ENCODE results near the gene PARD6G.
"Not testable (repeated sequence)": the region's sequence is repeated elsewhere in the genome, so short reads cannot be mapped to it uniquely, and the experiment has no call there.

Gene PARD6G

GRCh38 chr18:80249217-80250093 is 2.1 kb upstream of the PARD6G start:
- Histone ChIP-seq H3K9me3 (ENCODE audit: low read length) (no peaks in the 10 kb centered on the region), H3K27me3 (ENCODE audit: insufficient read depth, low read length) (peaks cover 5% of the 10 kb centered on the region), H3K36me3 (ENCODE audit: insufficient read depth, low read length) (peaks cover 4% of the 10 kb centered on the region), H3K4me3 (ENCODE audit: low read length) (no peak overlapping the region), H3K4me1 (ENCODE audit: insufficient read depth, low read length) (peaks cover 11% of the 10 kb centered on the region), H2AFZ (ENCODE audit: low read depth, low read length) (no peak overlapping the region)

GRCh38 chr18:80246445-80247392 is 595 bp downstream of the PARD6G start:
- H3K27me3 ChIP-seq (ENCODE audit: insufficient read depth, low read length): peaks cover 5% of the 10 kb centered on the region
- H3K9me3 ChIP-seq (ENCODE audit: low read length): no peaks in the 10 kb centered on the region
- peak overlapping the region; percentile 92 for H3K4me3 ChIP-seq (ENCODE audit: low read length)
- H3K36me3 ChIP-seq (ENCODE audit: insufficient read depth, low read length): peaks cover 4% of the 10 kb centered on the region
- H3K4me1 ChIP-seq (ENCODE audit: insufficient read depth, low read length): peaks cover 11% of the 10 kb centered on the region
- H2AFZ ChIP-seq (ENCODE audit: low read depth, low read length): peak overlapping the region; percentile 59

GRCh38 chr18:80245781-80246444 is 1.4 kb downstream of the PARD6G start:
- H3K9me3 ChIP-seq (ENCODE audit: low read length): no peaks in the 10 kb centered on the region
- H2AFZ ChIP-seq (ENCODE audit: low read depth, low read length): peak overlapping the region; percentile 46
- H3K4me1 ChIP-seq (ENCODE audit: insufficient read depth, low read length): peaks cover 11% of the 10 kb centered on the region
- H3K4me3 ChIP-seq (ENCODE audit: low read length): peak overlapping the region; percentile 92
- peaks cover 5% of the 10 kb centered on the region for H3K27me3 ChIP-seq (ENCODE audit: insufficient read depth, low read length)
- peaks cover 4% of the 10 kb centered on the region for H3K36me3 ChIP-seq (ENCODE audit: insufficient read depth, low read length)

- Histone ChIP-seq H3K36me3 (ENCODE audit: insufficient read depth, low read length) (peaks cover 4% of the 10 kb centered on the region), H3K9me3 (ENCODE audit: low read length) (no peaks in the 10 kb centered on the region), H3K27me3 (ENCODE audit: insufficient read depth, low read length) (peaks cover 5% of the 10 kb centered on the region), H3K4me1 (ENCODE audit: insufficient read depth, low read length) (peaks cover 11% of the 10 kb centered on the region), H3K4me3 (ENCODE audit: low read length) (no peak overlapping the region), H2AFZ (ENCODE audit: low read depth, low read length) (no peak overlapping the region)
These were observed 2.2 kb downstream of the PARD6G start for GRCh38 chr18:80244956-80245730.

- H3K9me3 ChIP-seq (ENCODE audit: low read length): no peaks in the 10 kb centered on the region
- no peaks in the 10 kb centered on the region for H3K27me3 ChIP-seq (ENCODE audit: insufficient read depth, low read length)
- H3K4me1 ChIP-seq (ENCODE audit: insufficient read depth, low read length): peaks cover 11% of the 10 kb centered on the region
- no peak overlapping the region for H3K4me3 ChIP-seq (ENCODE audit: low read length)
- H2AFZ ChIP-seq (ENCODE audit: low read depth, low read length): no peak overlapping the region
- peaks cover 4% of the 10 kb centered on the region for H3K36me3 ChIP-seq (ENCODE audit: insufficient read depth, low read length)
These were observed 3.1 kb downstream of the PARD6G start for GRCh38 chr18:80244167-80244566.

- Histone ChIP-seq H3K9me3 (ENCODE audit: low read length) (peaks cover 2% of the 10 kb centered on the region), H3K4me1 (ENCODE audit: insufficient read depth, low read length) (peaks cover 11% of the 10 kb centered on the region), H3K4me3 (ENCODE audit: low read length) (no peak overlapping the region), H3K36me3 (ENCODE audit: insufficient read depth, low read length) (peaks cover 4% of the 10 kb centered on the region), H2AFZ (ENCODE audit: low read depth, low read length) (no peak overlapping the region), H3K27me3 (ENCODE audit: insufficient read depth, low read length) (no peaks in the 10 kb centered on the region)
These were observed 4.1 kb downstream of the PARD6G start for GRCh38 chr18:80243204-80243603.

GRCh38 chr18:80241919-80242777 is 5.2 kb downstream of the PARD6G start:
- H3K36me3 ChIP-seq (ENCODE audit: insufficient read depth, low read length): peaks cover 4% of the 10 kb centered on the region
- peaks cover 2% of the 10 kb centered on the region for H3K9me3 ChIP-seq (ENCODE audit: low read length)
- no peak overlapping the region for H2AFZ ChIP-seq (ENCODE audit: low read depth, low read length)
- peaks cover 11% of the 10 kb centered on the region for H3K4me1 ChIP-seq (ENCODE audit: insufficient read depth, low read length)
- H3K27me3 ChIP-seq (ENCODE audit: insufficient read depth, low read length): no peaks in the 10 kb centered on the region
- H3K4me3 ChIP-seq (ENCODE audit: low read length): no peak overlapping the region

- Histone ChIP-seq H3K4me3 (ENCODE audit: low read length) (no peak overlapping the region), H3K9me3 (ENCODE audit: low read length) (peaks cover 2% of the 10 kb centered on the region), H3K4me1 (ENCODE audit: insufficient read depth, low read length) (no peaks in the 10 kb centered on the region), H3K27me3 (ENCODE audit: insufficient read depth, low read length) (no peaks in the 10 kb centered on the region), H3K36me3 (ENCODE audit: insufficient read depth, low read length) (no peaks in the 10 kb centered on the region), H2AFZ (ENCODE audit: low read depth, low read length) (no peak overlapping the region)
These were observed 7.5 kb downstream of the PARD6G start for GRCh38 chr18:80239830-80240229.

GRCh38 chr18:80238651-80239260 is 8.6 kb downstream of the PARD6G start:
- no peaks in the 10 kb centered on the region for H3K36me3 ChIP-seq (ENCODE audit: insufficient read depth, low read length)
- H2AFZ ChIP-seq (ENCODE audit: low read depth, low read length): no peak overlapping the region
- peaks cover 2% of the 10 kb centered on the region for H3K9me3 ChIP-seq (ENCODE audit: low read length)
- H3K27me3 ChIP-seq (ENCODE audit: insufficient read depth, low read length): no peaks in the 10 kb centered on the region
- no peak overlapping the region for H3K4me3 ChIP-seq (ENCODE audit: low read length)
- no peaks in the 10 kb centered on the region for H3K4me1 ChIP-seq (ENCODE audit: insufficient read depth, low read length)

- H3K36me3 ChIP-seq (ENCODE audit: insufficient read depth, low read length); H3K27me3 ChIP-seq (ENCODE audit: insufficient read depth, low read length); H3K4me1 ChIP-seq (ENCODE audit: insufficient read depth, low read length); H2AFZ ChIP-seq (ENCODE audit: low read depth, low read length); H3K9me3 ChIP-seq (ENCODE audit: low read length); H3K4me3 ChIP-seq (ENCODE audit: low read length): not testable (repeated sequence)
These were observed 9.8 kb downstream of the PARD6G start for GRCh38 chr18:80237519-80237918.

- H3K4me1 ChIP-seq (ENCODE audit: insufficient read depth, low read length): no peaks in the 10 kb centered on the region
These were observed 12.9 kb downstream of the PARD6G start for GRCh38 chr18:80234398-80234797.

More at GRCh38 chr18:80234398-80234797, 12.9 kb downstream of the PARD6G start:
- no peak overlapping the region for H3K4me3 ChIP-seq (ENCODE audit: low read length)
- no peaks in the 10 kb centered on the region for H3K27me3 ChIP-seq (ENCODE audit: insufficient read depth, low read length)
- no peak overlapping the region for H2AFZ ChIP-seq (ENCODE audit: low read depth, low read length)
- peaks cover 3% of the 10 kb centered on the region for H3K36me3 ChIP-seq (ENCODE audit: insufficient read depth, low read length)
- peaks cover 7% of the 10 kb centered on the region for H3K9me3 ChIP-seq (ENCODE audit: low read length)

Data from neuron (in vitro differentiated cells).